ENCODE results near the gene VPS26C. TPM values are rescaled to one million over a fixed set of nuclear protein-coding genes. Genes with fewer than 3 reads are reported as not detected.

Gene VPS26C
- total RNA-seq, 1 donor from 2014 or later: 27.7 TPM

GRCh38 chr21:37220981-37221664 lies 46.0 kb downstream of the VPS26C start:
- peaks cover 10 to 13% (median 12%) of the 10 kb centered on the region in 3 donors for H3K4me1 ChIP-seq (ENCODE audit: control insufficient read depth in 3 of 3, insufficient read depth in 3 of 3, low read length in 3 of 3)
- peak overlapping the region; percentile 82 to 92 (median 88) for H3K4me3 ChIP-seq (ENCODE audit: low read length in 3 of 3)
- no peaks in the 10 kb centered on the region for H3K27me3 ChIP-seq (ENCODE audit: control insufficient read depth in 3 of 3, insufficient read depth in 3 of 3, low read length in 3 of 3)
- no peaks in the 10 kb centered on the region for H3K9me3 ChIP-seq (ENCODE audit: control insufficient read depth in 3 of 3, low read length in 3 of 3)
- peak overlapping the region; percentile 84 for H3K27ac ChIP-seq (ENCODE audit: low read depth, low read length)
- H3K36me3 ChIP-seq (ENCODE audit: control insufficient read depth in 3 of 3, insufficient read depth in 3 of 3, low read length in 3 of 3): peaks cover 22 to 26% (median 23%) of the 10 kb centered on the region in 3 donors
- peak overlapping the region; percentile 63 to 87 (median 83) for H3K9ac ChIP-seq (ENCODE audit: low read depth in 1 of 3, low read length in 3 of 3)

GRCh38 chr21:37220433-37220980 lies 46.6 kb downstream of the VPS26C start:
- H3K27ac ChIP-seq (ENCODE audit: low read depth, low read length): peak overlapping the region; percentile 84
- H3K27me3 ChIP-seq (ENCODE audit: control insufficient read depth in 3 of 3, insufficient read depth in 3 of 3, low read length in 3 of 3): no peaks in the 10 kb centered on the region
- no peaks in the 10 kb centered on the region for H3K9me3 ChIP-seq (ENCODE audit: control insufficient read depth in 3 of 3, low read length in 3 of 3)
- H3K4me1 ChIP-seq (ENCODE audit: control insufficient read depth in 3 of 3, insufficient read depth in 3 of 3, low read length in 3 of 3): peaks cover 10 to 13% (median 12%) of the 10 kb centered on the region in 3 donors
- peaks cover 17 to 20% (median 17%) of the 10 kb centered on the region in 3 donors for H3K36me3 ChIP-seq (ENCODE audit: control insufficient read depth in 3 of 3, insufficient read depth in 3 of 3, low read length in 3 of 3)
- H3K9ac ChIP-seq (ENCODE audit: low read depth in 1 of 3, low read length in 3 of 3): peak overlapping the region; percentile 63 to 87 (median 83)
- H3K4me3 ChIP-seq (ENCODE audit: low read length in 3 of 3): peak overlapping the region; percentile 82 to 92 (median 88)

GRCh38 chr21:37219761-37220432 lies 47.2 kb downstream of the VPS26C start:
- Histone ChIP-seq H3K4me1 (ENCODE audit: control insufficient read depth in 3 of 3, insufficient read depth in 3 of 3, low read length in 3 of 3) (peaks cover 10 to 13% (median 12%) of the 10 kb centered on the region in 3 donors), H3K4me3 (ENCODE audit: low read length in 3 of 3) (peak overlapping the region; percentile 82 to 92 (median 88)), H3K27me3 (ENCODE audit: control insufficient read depth in 3 of 3, insufficient read depth in 3 of 3, low read length in 3 of 3) (no peaks in the 10 kb centered on the region), H3K27ac (ENCODE audit: low read depth, low read length) (no peak overlapping the region), H3K36me3 (ENCODE audit: control insufficient read depth in 3 of 3, insufficient read depth in 3 of 3, low read length in 3 of 3) (peaks cover 11 to 14% (median 12%) of the 10 kb centered on the region in 3 donors), H3K9ac (ENCODE audit: low read depth in 1 of 3, low read length in 3 of 3) (peak overlapping the region; percentile 63 to 87 (median 83)), H3K9me3 (ENCODE audit: control insufficient read depth in 3 of 3, low read length in 3 of 3) (no peaks in the 10 kb centered on the region)

- H3K9ac ChIP-seq (ENCODE audit: low read depth in 1 of 3, low read length in 3 of 3): no peak overlapping the region
- peaks cover 2 to 3% (median 3%) of the 10 kb centered on the region in 3 donors for H3K4me1 ChIP-seq (ENCODE audit: control insufficient read depth in 3 of 3, insufficient read depth in 3 of 3, low read length in 3 of 3)
- H3K27me3 ChIP-seq (ENCODE audit: control insufficient read depth in 3 of 3, insufficient read depth in 3 of 3, low read length in 3 of 3): no peaks in the 10 kb centered on the region
- no peak overlapping the region for H3K27ac ChIP-seq (ENCODE audit: low read depth, low read length)
- no peaks in the 10 kb centered on the region for H3K36me3 ChIP-seq (ENCODE audit: control insufficient read depth in 3 of 3, insufficient read depth in 3 of 3, low read length in 3 of 3)
- H3K4me3 ChIP-seq (ENCODE audit: low read length in 3 of 3): no peak overlapping the region
- no peaks in the 10 kb centered on the region for H3K9me3 ChIP-seq (ENCODE audit: control insufficient read depth in 3 of 3, low read length in 3 of 3)
These were observed 52.2 kb downstream of the VPS26C start for GRCh38 chr21:37214952-37215351.

GRCh38 chr21:37210799-37211198 lies 56.3 kb downstream of the VPS26C start:
- no peak overlapping the region for H3K9ac ChIP-seq (ENCODE audit: low read depth in 1 of 3, low read length in 3 of 3)
- no peak overlapping the region for H3K4me3 ChIP-seq (ENCODE audit: low read length in 3 of 3)
- H3K27ac ChIP-seq (ENCODE audit: low read depth, low read length): no peak overlapping the region
- H3K36me3 ChIP-seq (ENCODE audit: control insufficient read depth in 3 of 3, insufficient read depth in 3 of 3, low read length in 3 of 3): no peaks in the 10 kb centered on the region
- no peaks in the 10 kb centered on the region for H3K9me3 ChIP-seq (ENCODE audit: control insufficient read depth in 3 of 3, low read length in 3 of 3)
- H3K27me3 ChIP-seq (ENCODE audit: control insufficient read depth in 3 of 3, insufficient read depth in 3 of 3, low read length in 3 of 3): no peaks in the 10 kb centered on the region
- peaks cover 25 to 41% (median 38%) of the 10 kb centered on the region in 3 donors for H3K4me1 ChIP-seq (ENCODE audit: control insufficient read depth in 3 of 3, insufficient read depth in 3 of 3, low read length in 3 of 3)

GRCh38 chr21:37210130-37210529 lies 57.0 kb downstream of the VPS26C start:
- no peak overlapping the region for H3K9ac ChIP-seq (ENCODE audit: low read depth in 1 of 3, low read length in 3 of 3)
- no peaks in the 10 kb centered on the region for H3K9me3 ChIP-seq (ENCODE audit: control insufficient read depth in 3 of 3, low read length in 3 of 3)
- peaks cover 25 to 43% (median 38%) of the 10 kb centered on the region in 3 donors for H3K4me1 ChIP-seq (ENCODE audit: control insufficient read depth in 3 of 3, insufficient read depth in 3 of 3, low read length in 3 of 3)
- H3K36me3 ChIP-seq (ENCODE audit: control insufficient read depth in 3 of 3, insufficient read depth in 3 of 3, low read length in 3 of 3): no peaks in the 10 kb centered on the region
- H3K27ac ChIP-seq (ENCODE audit: low read depth, low read length): no peak overlapping the region
- H3K4me3 ChIP-seq (ENCODE audit: low read length in 3 of 3): no peak overlapping the region
- no peaks in the 10 kb centered on the region for H3K27me3 ChIP-seq (ENCODE audit: control insufficient read depth in 3 of 3, insufficient read depth in 3 of 3, low read length in 3 of 3)

GRCh38 chr21:37208741-37209225 lies 58.4 kb downstream of the VPS26C start:
- Histone ChIP-seq H3K4me3 (ENCODE audit: low read length in 3 of 3) (peak overlapping the region; percentile 53 to 67 (median 60)), H3K36me3 (ENCODE audit: control insufficient read depth in 3 of 3, insufficient read depth in 3 of 3, low read length in 3 of 3) (no peaks in the 10 kb centered on the region), H3K27ac (ENCODE audit: low read depth, low read length) (peak overlapping the region; percentile 91), H3K4me1 (ENCODE audit: control insufficient read depth in 3 of 3, insufficient read depth in 3 of 3, low read length in 3 of 3) (peaks cover 25 to 43% (median 38%) of the 10 kb centered on the region in 3 donors), H3K27me3 (ENCODE audit: control insufficient read depth in 3 of 3, insufficient read depth in 3 of 3, low read length in 3 of 3) (no peaks in the 10 kb centered on the region), H3K9ac (ENCODE audit: low read depth in 1 of 3, low read length in 3 of 3) (peak overlapping the region; percentile 68 to 86 (median 81)), H3K9me3 (ENCODE audit: control insufficient read depth in 3 of 3, low read length in 3 of 3) (no peaks in the 10 kb centered on the region)

GRCh38 chr21:37208056-37208721 lies 58.9 kb downstream of the VPS26C start:
- Histone ChIP-seq H3K4me3 (ENCODE audit: low read length in 3 of 3) (peak overlapping the region; percentile 53 to 69 (median 60)), H3K4me1 (ENCODE audit: control insufficient read depth in 3 of 3, insufficient read depth in 3 of 3, low read length in 3 of 3) (peaks cover 25 to 43% (median 38%) of the 10 kb centered on the region in 3 donors), H3K9ac (ENCODE audit: low read depth in 1 of 3, low read length in 3 of 3) (peak overlapping the region; percentile 68 to 86 (median 81)), H3K27ac (ENCODE audit: low read depth, low read length) (peak overlapping the region; percentile 91), H3K36me3 (ENCODE audit: control insufficient read depth in 3 of 3, insufficient read depth in 3 of 3, low read length in 3 of 3) (peaks cover 0 to 1% (median 0%) of the 10 kb centered on the region in 3 donors), H3K27me3 (ENCODE audit: control insufficient read depth in 3 of 3, insufficient read depth in 3 of 3, low read length in 3 of 3) (no peaks in the 10 kb centered on the region), H3K9me3 (ENCODE audit: control insufficient read depth in 3 of 3, low read length in 3 of 3) (no peaks in the 10 kb centered on the region)

- peaks cover 25 to 43% (median 38%) of the 10 kb centered on the region in 3 donors for H3K4me1 ChIP-seq (ENCODE audit: control insufficient read depth in 3 of 3, insufficient read depth in 3 of 3, low read length in 3 of 3)
- no peaks in the 10 kb centered on the region for H3K9me3 ChIP-seq (ENCODE audit: control insufficient read depth in 3 of 3, low read length in 3 of 3)
- peak overlapping the region; percentile 53 to 69 (median 60) for H3K4me3 ChIP-seq (ENCODE audit: low read length in 3 of 3)
- H3K27ac ChIP-seq (ENCODE audit: low read depth, low read length): peak overlapping the region; percentile 91
- H3K9ac ChIP-seq (ENCODE audit: low read depth in 1 of 3, low read length in 3 of 3): peak overlapping the region; percentile 68 to 86 (median 81)
- no peaks in the 10 kb centered on the region for H3K27me3 ChIP-seq (ENCODE audit: control insufficient read depth in 3 of 3, insufficient read depth in 3 of 3, low read length in 3 of 3)
- H3K36me3 ChIP-seq (ENCODE audit: control insufficient read depth in 3 of 3, insufficient read depth in 3 of 3, low read length in 3 of 3): peaks cover under 1 to 6% (median 5%) of the 10 kb centered on the region in 3 donors
These were observed 59.6 kb downstream of the VPS26C start for GRCh38 chr21:37207441-37208009.
